Nephron progenitor cell (in vitro differentiated cells): Measurements from ENCODE around the gene CYFIP1.

ENCODE experiments used
- DNase-seq: peaks from one replicate; pipeline ENCODE4 v3.0.0; 2021
- H3K27ac Mint-ChIP-seq: 2 replicates; pipeline ENCODE4 v1.8.0; 2021; ENCODE audit warnings: mild to moderate bottlenecking, moderate library complexity, mixed read lengths
- H3K27me3 Mint-ChIP-seq: 2 replicates; pipeline ENCODE4 v1.8.0; 2021; ENCODE audit warnings: mild to moderate bottlenecking, low read depth, mixed read lengths; ENCODE audit not compliant: poor library complexity
- H3K36me3 Mint-ChIP-seq: 2 replicates; pipeline ENCODE4 v1.8.0; 2021; ENCODE audit warnings: low read depth, mixed read lengths
- H3K4me1 Mint-ChIP-seq: 2 replicates; pipeline ENCODE4 v1.8.0; 2021; ENCODE audit warnings: mixed read lengths
- H3K4me3 Mint-ChIP-seq: 2 replicates; pipeline ENCODE4 v1.8.0; 2021; ENCODE audit warnings: mild to moderate bottlenecking, moderate library complexity, mixed read lengths
- H3K9me3 Mint-ChIP-seq: 2 replicates; pipeline ENCODE4 v1.8.0; 2021; ENCODE audit warnings: mild to moderate bottlenecking, moderate library complexity, mixed read lengths
- TF ChIP-seq, protein P1 (sequence below): fragments of 200-600 bp; sonication (generic); IDR thresholded peaks from 2 replicates; pipeline ENCODE4 v1.5.0; 2021; ENCODE audit warnings: antibody characterized with exemption

Gene CYFIP1

DNA sequence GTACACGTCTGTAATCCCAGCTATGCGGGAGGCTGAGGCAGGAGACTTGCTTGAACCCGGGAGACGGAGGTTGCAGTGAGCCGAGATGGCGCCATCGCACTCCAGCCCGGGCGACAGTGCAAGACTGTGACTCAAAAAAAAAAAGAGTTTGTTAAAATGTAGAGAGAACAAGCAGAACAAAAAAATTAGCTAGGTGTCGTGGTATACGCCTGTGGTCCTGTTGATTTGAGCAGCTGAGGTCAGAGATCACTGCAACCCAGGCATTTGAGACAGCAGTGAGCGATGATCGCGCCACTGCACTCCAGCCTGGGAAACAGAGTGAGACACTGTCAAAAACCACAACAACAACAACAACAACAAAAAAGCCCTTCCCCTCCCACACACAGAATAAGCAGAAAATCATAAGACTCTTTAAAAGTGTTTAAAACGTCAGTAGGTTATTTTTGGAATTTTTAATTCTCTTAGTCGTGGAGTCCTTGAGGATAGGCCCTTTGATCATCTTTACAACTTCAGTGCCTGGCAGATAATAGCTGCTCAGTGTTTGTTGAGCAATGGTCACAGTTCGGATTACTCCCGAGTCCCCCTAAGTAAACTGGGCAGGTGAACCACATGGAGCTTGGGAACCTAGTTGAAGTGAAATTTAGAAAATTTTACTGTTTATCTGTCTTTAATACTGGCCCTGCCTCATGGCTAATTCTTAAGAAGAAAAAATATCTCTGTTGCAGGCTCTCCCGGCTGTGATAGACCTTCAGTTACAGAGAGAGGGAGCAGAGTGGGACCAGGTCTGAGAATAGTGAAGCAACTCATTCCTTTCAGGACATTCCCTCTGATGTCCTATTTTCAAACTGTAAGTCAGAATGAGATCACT, 135.5 kb downstream of the CYFIP1 start:
- Mint-ChIP-seq H3K4me1 (peaks cover 51% of the 10 kb centered on the region), H3K27me3 (no peaks in the 10 kb centered on the region), H3K4me3 (peak overlapping the region; percentile 57), H3K9me3 (no peaks in the 10 kb centered on the region), H3K36me3 (peaks cover 58% of the 10 kb centered on the region), H3K27ac (peak overlapping the region; percentile 99)
- TF ChIP-seq, protein P1, sequence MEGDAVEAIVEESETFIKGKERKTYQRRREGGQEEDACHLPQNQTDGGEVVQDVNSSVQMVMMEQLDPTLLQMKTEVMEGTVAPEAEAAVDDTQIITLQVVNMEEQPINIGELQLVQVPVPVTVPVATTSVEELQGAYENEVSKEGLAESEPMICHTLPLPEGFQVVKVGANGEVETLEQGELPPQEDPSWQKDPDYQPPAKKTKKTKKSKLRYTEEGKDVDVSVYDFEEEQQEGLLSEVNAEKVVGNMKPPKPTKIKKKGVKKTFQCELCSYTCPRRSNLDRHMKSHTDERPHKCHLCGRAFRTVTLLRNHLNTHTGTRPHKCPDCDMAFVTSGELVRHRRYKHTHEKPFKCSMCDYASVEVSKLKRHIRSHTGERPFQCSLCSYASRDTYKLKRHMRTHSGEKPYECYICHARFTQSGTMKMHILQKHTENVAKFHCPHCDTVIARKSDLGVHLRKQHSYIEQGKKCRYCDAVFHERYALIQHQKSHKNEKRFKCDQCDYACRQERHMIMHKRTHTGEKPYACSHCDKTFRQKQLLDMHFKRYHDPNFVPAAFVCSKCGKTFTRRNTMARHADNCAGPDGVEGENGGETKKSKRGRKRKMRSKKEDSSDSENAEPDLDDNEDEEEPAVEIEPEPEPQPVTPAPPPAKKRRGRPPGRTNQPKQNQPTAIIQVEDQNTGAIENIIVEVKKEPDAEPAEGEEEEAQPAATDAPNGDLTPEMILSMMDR: no peak
- DNase-seq: peak; percentile 27

DNA sequence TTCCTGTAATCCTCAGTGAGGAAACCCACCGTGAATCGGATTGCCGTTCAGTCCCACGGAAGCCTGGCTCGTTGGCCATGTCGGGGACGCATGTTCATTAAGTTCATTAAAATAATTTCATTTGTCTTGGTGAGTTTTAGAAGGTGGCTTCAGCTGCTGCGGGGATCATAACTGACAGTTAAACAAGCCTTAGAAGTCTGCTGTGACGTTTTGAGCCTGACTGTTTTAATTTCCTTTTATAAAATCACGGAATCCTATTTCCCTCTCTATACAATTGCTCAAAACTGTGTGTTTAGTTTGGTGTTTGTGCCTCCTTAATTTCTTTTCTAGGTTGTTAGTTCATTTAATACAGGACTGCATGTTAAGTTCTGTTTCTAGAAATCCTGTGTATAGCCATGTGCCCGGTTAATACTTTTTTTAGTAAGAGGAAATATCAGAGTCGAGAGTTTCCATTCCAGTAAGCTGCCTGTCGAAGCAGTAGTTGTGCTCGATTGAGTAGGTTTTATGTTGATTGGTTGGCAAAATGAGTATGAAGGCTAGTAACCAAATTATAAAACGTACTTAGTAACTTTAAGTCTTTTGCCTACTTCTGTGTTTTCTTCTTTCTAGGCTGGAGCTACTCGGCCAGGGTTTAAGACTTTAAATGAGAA, 141.0 kb downstream of the CYFIP1 start:
- H3K36me3 Mint-ChIP-seq: peaks cover 25% of the 10 kb centered on the region
- H3K9me3 Mint-ChIP-seq: peaks cover under 1% of the 10 kb centered on the region
- H3K4me3 Mint-ChIP-seq: peak overlapping the region; percentile 97
- peak overlapping the region; percentile 97 for H3K27ac Mint-ChIP-seq
- peaks cover 3% of the 10 kb centered on the region for H3K27me3 Mint-ChIP-seq
- peaks cover 31% of the 10 kb centered on the region for H3K4me1 Mint-ChIP-seq
- no peak for DNase-seq
- TF ChIP-seq, protein P1: no peak

DNA sequence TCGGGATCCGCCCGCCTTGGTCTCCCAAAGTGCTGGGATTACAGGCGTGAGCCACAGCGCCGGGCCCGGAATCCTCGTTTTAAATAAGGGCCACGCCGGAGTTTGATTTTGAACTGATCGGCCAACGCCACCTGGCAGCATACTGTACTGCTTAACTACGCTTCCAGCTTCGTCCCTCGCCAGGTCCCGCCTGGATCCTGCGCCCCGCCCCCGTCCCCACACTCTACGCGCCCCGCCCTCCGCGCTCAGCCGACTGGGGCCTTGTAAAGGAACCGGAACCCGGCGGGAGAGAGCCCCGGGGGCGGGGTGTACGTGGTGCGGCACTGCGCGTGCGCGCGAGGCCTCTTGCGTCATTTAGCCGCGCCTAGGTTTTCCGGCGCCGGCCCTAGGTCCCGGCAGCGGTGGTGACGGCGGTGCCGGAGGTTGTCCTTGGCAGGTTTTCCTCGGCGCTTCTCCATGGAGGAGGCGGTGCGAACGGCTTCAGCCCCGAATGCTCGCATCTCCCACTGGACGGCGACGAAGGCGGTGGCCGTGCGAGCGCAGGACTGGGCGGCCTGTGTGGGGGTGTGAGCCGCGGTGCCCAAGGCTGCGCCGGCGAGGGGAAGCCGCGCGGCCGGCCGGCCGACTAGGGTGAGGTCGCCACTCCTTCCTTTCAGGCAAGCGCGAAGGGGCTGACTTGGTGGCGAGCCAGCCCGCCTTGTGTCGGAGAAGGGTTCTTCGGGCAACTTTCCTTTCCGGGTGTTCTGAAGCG, 141.7 kb downstream of the CYFIP1 start, which contains the start of gene NIPA2:
Gene NIPA2 (plus strand): TSS at position 375 of the 751 bp plus-strand sequence. CDS start 13,066 bp downstream, outside the sequence.
- H3K27me3 Mint-ChIP-seq: peaks cover 3% of the 10 kb centered on the region
- peak within 1 kb of the TSS; percentile 97 for H3K27ac Mint-ChIP-seq
- H3K4me3 Mint-ChIP-seq: peak within 1 kb of the TSS; percentile 97
- H3K36me3 Mint-ChIP-seq: peaks cover 25% of the 10 kb centered on the region
- peaks cover 30% of the 10 kb centered on the region for H3K4me1 Mint-ChIP-seq
- peak; percentile 99 for DNase-seq
- TF ChIP-seq, protein P1: no peak
- peaks cover 6% of the 10 kb centered on the region for H3K9me3 Mint-ChIP-seq

DNA sequence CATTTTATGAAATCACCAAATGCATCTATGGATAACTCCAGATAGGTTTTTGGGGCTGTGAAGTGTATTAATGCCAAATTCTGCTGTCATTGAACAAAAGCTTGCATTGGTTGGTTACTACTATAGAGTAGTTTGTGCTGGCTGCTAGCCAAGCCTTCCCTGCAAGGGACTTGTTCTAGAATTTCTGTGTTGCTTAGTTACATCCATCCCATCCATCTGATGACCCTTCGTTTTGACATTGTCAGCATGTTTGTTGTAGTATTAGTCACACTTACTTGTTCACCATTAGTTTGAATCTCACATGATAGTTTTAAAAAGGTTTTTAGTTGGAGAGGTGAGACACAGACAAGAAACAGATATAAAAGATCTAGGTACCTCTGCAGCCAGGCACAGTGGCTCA, 148.7 kb downstream of the CYFIP1 start:
- Mint-ChIP-seq H3K4me3 (no peak overlapping the region), H3K27ac (no peak overlapping the region), H3K27me3 (no peaks in the 10 kb centered on the region), H3K36me3 (peaks cover 8% of the 10 kb centered on the region), H3K9me3 (peaks cover 14% of the 10 kb centered on the region), H3K4me1 (peaks cover 11% of the 10 kb centered on the region)
- TF ChIP-seq, protein P1: no peak
- no peak for DNase-seq

DNA sequence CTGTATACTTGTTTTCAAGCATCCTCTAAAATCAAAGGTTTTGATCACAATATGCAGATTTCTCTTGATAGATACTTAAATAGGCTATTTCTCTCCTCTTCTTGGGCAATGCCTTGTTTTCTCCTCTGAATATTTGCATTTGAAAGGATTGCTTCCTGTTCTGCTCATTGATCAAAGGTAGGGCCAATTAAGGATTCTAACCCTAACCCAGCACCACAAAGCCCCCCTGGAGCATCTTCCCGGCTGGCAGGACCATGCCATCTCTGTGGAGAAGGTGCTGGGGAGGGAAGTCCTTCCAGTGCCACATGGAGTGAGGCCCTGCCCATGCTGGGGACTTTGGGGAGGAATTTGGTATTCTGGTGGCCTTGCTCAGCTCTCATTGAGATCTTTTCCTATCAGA, 153.0 kb downstream of the CYFIP1 start:
- Mint-ChIP-seq H3K9me3 (peaks cover 4% of the 10 kb centered on the region), H3K27ac (no peak overlapping the region), H3K4me1 (peaks cover 11% of the 10 kb centered on the region), H3K36me3 (peaks cover 27% of the 10 kb centered on the region), H3K4me3 (no peak overlapping the region), H3K27me3 (no peaks in the 10 kb centered on the region)
- TF ChIP-seq, protein P1: no peak
- DNase-seq: no peak
